ENCODE measurements around the gene NMD3.

GRCh38 chr3:161266731-161267150 lies 45.6 kb downstream of the NMD3 start:
- TF ChIP-seq POLR2A (IDR thresholded peaks at IDR 0.05) (no peak), CTCF (IDR thresholded peaks at IDR 0.05) (no peak), POLR2AphosphoS5 (IDR thresholded peaks at IDR 0.05; ENCODE audit: insufficient read depth in 1 of 2, low read depth in 1 of 2) (no peak)

Measured in vagina (tissue), 2 donors.